Brain microvascular endothelial cell (primary cell): Measurements from ENCODE around the gene CDHR1.
"Not testable (repeated sequence)": the region's sequence is repeated elsewhere in the genome, so short reads cannot be mapped to it uniquely, and the experiment has no call there.

Experiments used
- DNase-seq: peaks from one replicate; pipeline ENCODE4 v3.0.0-alpha.2; 2020
- H3K27ac ChIP-seq: fragments of 250-450 bp; sonication (Bioruptor Pico); 2 replicates; pipeline ENCODE4 v1.5.1; 2020; ENCODE audit warnings: mild to moderate bottlenecking, moderate library complexity
- H3K27me3 ChIP-seq: fragments of 250-450 bp; sonication (Bioruptor Pico); replicated peaks from 2 replicates; pipeline ENCODE4 v1.5.1; 2020; ENCODE audit warnings: mild to moderate bottlenecking
- H3K36me3 ChIP-seq: fragments of 250-450 bp; sonication (Bioruptor Pico); replicated peaks from 2 replicates; pipeline ENCODE4 v1.5.1; 2020; ENCODE audit warnings: mild to moderate bottlenecking
- H3K4me3 ChIP-seq: 2 replicates; pipeline ENCODE4 v1.5.1; 2011; ENCODE audit warnings: low read depth, mild to moderate bottlenecking, control low read depth, low read length, moderate library complexity
- CTCF ChIP-seq: IDR thresholded peaks from 2 replicates; pipeline ENCODE4 v1.5.1; 2011; ENCODE audit warnings: low read depth, mild to moderate bottlenecking, moderate library complexity, low read length, control low read depth, inconsistent platforms; ENCODE audit errors: missing control alignments
- in situ Hi-C: cut with HindIII; loops from 2 replicates; pipeline ENCODE4 v1.10.0; 2017; ENCODE audit warnings: low sequenced_read_pairs, low pct_ligation_motif_present

The CDHR1 gene

GRCh38 chr10:84160663-84161362, 33.5 kb upstream of the CDHR1 start:
- TF ChIP-seq CTCF: peak; percentile 5
- H3K27ac ChIP-seq: no peak overlapping the region
- no peaks in the 10 kb centered on the region for H3K36me3 ChIP-seq
- no peaks in the 10 kb centered on the region for H3K27me3 ChIP-seq
- H3K4me3 ChIP-seq: no peak overlapping the region
- DNase-seq: no peak
- in situ Hi-C loops: no loop called here

- Histone ChIP-seq H3K4me3 (no peak overlapping the region), H3K36me3 (no peaks in the 10 kb centered on the region), H3K27me3 (no peaks in the 10 kb centered on the region), H3K27ac (no peak overlapping the region)
- no peak for TF ChIP-seq CTCF
- DNase-seq: no peak
- in situ Hi-C loops: no loop called here
Observed at GRCh38 chr10:84163996-84164395, 30.3 kb upstream of the CDHR1 start.

GRCh38 chr10:84164442-84164841, 29.9 kb upstream of the CDHR1 start:
- no peak for DNase-seq
- Histone ChIP-seq H3K27me3 (no peaks in the 10 kb centered on the region), H3K36me3 (no peaks in the 10 kb centered on the region), H3K27ac (no peak overlapping the region), H3K4me3 (no peak overlapping the region)
- no peak for TF ChIP-seq CTCF
- in situ Hi-C loops: no loop called here

GRCh38 chr10:84166620-84167288, 27.6 kb upstream of the CDHR1 start:
- H3K36me3 ChIP-seq: no peaks in the 10 kb centered on the region
- TF ChIP-seq CTCF: no peak
- in situ Hi-C loops: no loop called here
- H3K27me3 ChIP-seq: no peaks in the 10 kb centered on the region
- H3K4me3 ChIP-seq: no peak overlapping the region
- no peak for DNase-seq
- no peak overlapping the region for H3K27ac ChIP-seq

- in situ Hi-C loops, DNase-seq, H3K27me3 ChIP-seq, H3K4me3 ChIP-seq, H3K27ac ChIP-seq, H3K36me3 ChIP-seq: not testable (repeated sequence)
Observed at GRCh38 chr10:84167289-84167653, 27.1 kb upstream of the CDHR1 start.

GRCh38 chr10:84168382-84168781, 26.0 kb upstream of the CDHR1 start:
- H3K4me3 ChIP-seq, H3K27me3 ChIP-seq, in situ Hi-C loops, H3K27ac ChIP-seq, DNase-seq, H3K36me3 ChIP-seq: not testable (repeated sequence)

GRCh38 chr10:84171237-84171636, 23.1 kb upstream of the CDHR1 start:
- DNase-seq, H3K27me3 ChIP-seq, in situ Hi-C loops, H3K4me3 ChIP-seq, H3K36me3 ChIP-seq, H3K27ac ChIP-seq: not testable (repeated sequence)

GRCh38 chr10:84171700-84172466, 22.5 kb upstream of the CDHR1 start:
- H3K27me3 ChIP-seq, H3K36me3 ChIP-seq, H3K4me3 ChIP-seq, H3K27ac ChIP-seq, DNase-seq, in situ Hi-C loops: not testable (repeated sequence)
